Large intestine (tissue), 3 donors: ENCODE measurements around the gene MYBPC1. TPM values are rescaled to one million over a fixed set of nuclear protein-coding genes. Genes with fewer than 3 reads are reported as not detected.

Experiments used
- DNase-seq, 2 donors: peaks; one replicate each; pipeline versions ENCODE4 v3.0.0 to v3.0.0-alpha.2; 2013
- H3K27ac ChIP-seq: one replicate; pipeline ENCODE4 v1.5.1; 2013; ENCODE audit warnings: low read length
- H3K27me3 ChIP-seq: 2 replicates; pipeline ENCODE4 v1.6.1; 2013; ENCODE audit warnings: low read length; ENCODE audit not compliant: control insufficient read depth, insufficient read depth
- H3K36me3 ChIP-seq: 2 replicates; pipeline ENCODE4 v1.6.1; 2013; ENCODE audit warnings: low read length; ENCODE audit not compliant: control insufficient read depth, insufficient read depth
- H3K4me1 ChIP-seq: one replicate; pipeline ENCODE4 v1.6.1; 2013; ENCODE audit warnings: low read length; ENCODE audit not compliant: control insufficient read depth, insufficient read depth
- H3K4me3 ChIP-seq: one replicate; pipeline ENCODE4 v1.5.1; 2013; ENCODE audit warnings: low read length
- H3K9me3 ChIP-seq: one replicate; pipeline ENCODE4 v1.6.1; 2013; ENCODE audit warnings: mild to moderate bottlenecking, low read depth, low read length, moderate library complexity; ENCODE audit not compliant: control insufficient read depth
- WGBS: methylation state at CpG from one replicate; pipeline ENCODE4 v1.1.5; 2013; ENCODE audit warnings: low lambda C conversion rate; ENCODE audit not compliant: insufficient coverage; 5-methylcytosine and 5-hydroxymethylcytosine counted together
- polyA plus RNA-seq: library from polyadenylated mRNA; unstranded; fragments of 120-200 nt; gene quantifications from one replicate; pipeline ENCODE4 v1.2.1, GENCODE V29; 2013

MYBPC1 gene
- polyA plus RNA-seq, 1 donor: 4.0 TPM

DNA sequence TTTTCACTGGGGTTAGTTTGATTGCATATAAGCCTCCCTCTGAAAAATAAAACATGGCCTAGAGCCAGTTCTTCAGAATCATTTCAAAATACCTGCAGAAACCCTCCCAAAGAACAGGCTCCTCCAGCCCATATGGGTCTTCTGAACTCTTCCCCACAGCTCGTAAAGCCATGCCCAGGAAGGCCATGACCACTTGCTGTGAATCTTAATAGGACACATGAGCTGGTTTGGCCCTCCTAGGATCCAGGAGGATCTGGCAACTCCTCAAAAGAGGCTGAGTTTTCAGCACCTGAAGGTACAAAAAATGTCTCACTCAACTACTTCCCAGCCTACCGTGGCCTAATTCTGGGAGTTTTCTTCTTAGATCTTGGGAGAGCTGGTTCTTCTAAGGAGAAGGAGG is 2.4 kb downstream of the MYBPC1 start:
- Histone ChIP-seq H3K27me3 (no peaks in the 10 kb centered on the region), H3K27ac (no peak overlapping the region), H3K36me3 (no peaks in the 10 kb centered on the region), H3K4me1 (peaks cover 17% of the 10 kb centered on the region), H3K4me3 (no peak overlapping the region), H3K9me3 (no peaks in the 10 kb centered on the region)
- WGBS: 100% methylated on average over 1 of the region's 2 CpGs
- DNase-seq: no peak

- Histone ChIP-seq H3K4me1 (peaks cover 17% of the 10 kb centered on the region), H3K9me3 (no peaks in the 10 kb centered on the region), H3K27ac (no peak overlapping the region), H3K27me3 (no peaks in the 10 kb centered on the region), H3K36me3 (no peaks in the 10 kb centered on the region), H3K4me3 (no peak overlapping the region)
- 100% methylated on average over 1 of the region's 3 CpGs for WGBS
- no peak for DNase-seq
These were observed 3.7 kb downstream of the MYBPC1 start for GRCh38 chr12:101598483-101598882.

DNA sequence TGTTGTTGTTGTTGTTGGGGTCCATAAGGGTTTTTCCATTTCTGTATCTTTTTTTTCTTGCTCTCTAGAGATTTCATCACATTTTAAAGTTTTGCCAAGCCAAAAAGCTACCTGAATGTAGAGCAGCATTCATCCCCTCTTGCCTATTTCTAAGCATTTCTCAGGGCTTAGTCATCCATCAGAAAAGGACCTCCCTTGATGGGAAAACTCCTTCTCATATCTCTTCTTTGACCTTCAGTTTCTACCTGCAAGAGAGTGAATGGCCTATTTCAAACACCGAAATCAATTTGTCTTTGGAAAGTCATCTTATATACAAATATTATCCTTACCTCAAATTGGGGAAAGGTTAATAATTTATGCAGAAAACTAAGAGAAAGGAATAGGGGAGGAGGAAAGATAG is 4.5 kb downstream of the MYBPC1 start:
- no peak for DNase-seq
- Histone ChIP-seq H3K27me3 (no peaks in the 10 kb centered on the region), H3K27ac (peak overlapping the region; percentile 57), H3K9me3 (no peaks in the 10 kb centered on the region), H3K36me3 (no peaks in the 10 kb centered on the region), H3K4me1 (peaks cover 23% of the 10 kb centered on the region), H3K4me3 (no peak overlapping the region)
- no CpG with 5 or more reads among the region's 1 CpG for WGBS

GRCh38 chr12:101599771-101600484 is 5.2 kb downstream of the MYBPC1 start:
- H3K27ac ChIP-seq: peak overlapping the region; percentile 57

GRCh38 chr12:101604132-101604531 is 9.4 kb downstream of the MYBPC1 start:
- Histone ChIP-seq H3K36me3 (no peaks in the 10 kb centered on the region), H3K9me3 (no peaks in the 10 kb centered on the region), H3K27ac (peak overlapping the region; percentile 75), H3K4me3 (no peak overlapping the region), H3K4me1 (peaks cover 54% of the 10 kb centered on the region), H3K27me3 (no peaks in the 10 kb centered on the region)
- WGBS: 50% methylated on average over 1 of the region's 1 CpG
- DNase-seq: peak; percentile 53 to 89

More at GRCh38 chr12:101599771-101600484, 5.2 kb downstream of the MYBPC1 start:
- Histone ChIP-seq H3K27me3 (no peaks in the 10 kb centered on the region), H3K9me3 (no peaks in the 10 kb centered on the region), H3K36me3 (no peaks in the 10 kb centered on the region), H3K4me3 (no peak overlapping the region), H3K4me1 (peaks cover 30% of the 10 kb centered on the region)
- 80% methylated on average over 1 of the region's 5 CpGs for WGBS
- DNase-seq: peak; percentile 40 to 71

GRCh38 chr12:101607894-101608293 is 13.1 kb downstream of the MYBPC1 start:
- Histone ChIP-seq H3K27me3 (no peaks in the 10 kb centered on the region), H3K4me1 (peaks cover 46% of the 10 kb centered on the region), H3K27ac (peak overlapping the region; percentile 77), H3K4me3 (no peak overlapping the region), H3K9me3 (no peaks in the 10 kb centered on the region), H3K36me3 (no peaks in the 10 kb centered on the region)
- DNase-seq: no peak
- WGBS: no CpG with 5 or more reads among the region's 2 CpGs

DNA sequence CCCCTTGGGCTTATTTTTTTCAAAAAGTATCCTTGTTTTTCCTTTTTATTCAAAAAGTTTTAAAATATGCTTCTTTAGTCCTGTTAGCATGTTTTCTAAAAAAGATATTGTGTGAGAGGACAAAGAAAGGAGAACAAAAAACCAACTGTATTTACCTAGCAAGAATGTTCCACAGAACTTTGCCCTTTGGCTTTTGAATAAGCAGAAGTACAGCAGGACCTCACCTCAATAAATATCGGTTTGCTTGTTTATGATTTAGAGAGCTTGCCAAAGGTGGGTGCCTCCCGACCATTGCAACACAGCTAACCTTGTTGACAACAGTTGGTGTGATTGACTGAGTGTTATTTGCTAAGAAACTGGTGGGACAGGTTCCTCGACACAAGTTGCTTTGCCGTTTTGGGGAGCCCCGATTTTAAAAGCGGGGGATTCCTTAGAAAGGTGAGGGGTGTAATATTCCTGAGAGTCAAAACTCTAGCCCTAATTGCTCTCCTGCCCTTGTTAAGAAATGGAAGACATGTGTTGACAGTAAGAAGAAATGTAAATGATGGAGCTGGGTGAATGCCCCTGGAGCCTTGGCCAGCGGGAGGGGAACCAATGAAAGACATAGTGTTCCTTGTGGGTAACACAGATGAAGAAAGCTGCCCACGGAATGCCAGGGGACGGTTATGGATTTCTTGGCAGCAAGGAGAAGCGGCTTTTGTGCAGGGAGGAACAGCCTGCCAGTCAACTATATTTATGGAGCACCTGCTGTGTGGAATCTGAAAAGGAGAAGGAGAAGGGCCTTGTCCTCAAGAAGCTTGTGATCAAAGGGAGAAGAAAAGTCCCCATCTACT is 13.7 kb downstream of the MYBPC1 start:
- no peak overlapping the region for H3K4me3 ChIP-seq
- peak; percentile 85 to 94 for DNase-seq
- peak overlapping the region; percentile 77 for H3K27ac ChIP-seq
- H3K36me3 ChIP-seq: no peaks in the 10 kb centered on the region
- H3K4me1 ChIP-seq: peaks cover 44% of the 10 kb centered on the region
- H3K9me3 ChIP-seq: no peaks in the 10 kb centered on the region
- no peaks in the 10 kb centered on the region for H3K27me3 ChIP-seq
- WGBS: no CpG with 5 or more reads among the region's 10 CpGs

- no peaks in the 10 kb centered on the region for H3K36me3 ChIP-seq
- H3K27me3 ChIP-seq: no peaks in the 10 kb centered on the region
- no peaks in the 10 kb centered on the region for H3K9me3 ChIP-seq
- no peak overlapping the region for H3K4me3 ChIP-seq
- H3K27ac ChIP-seq: peak overlapping the region; percentile 77
- no peak for DNase-seq
- WGBS: no CpG with 5 or more reads among the region's 4 CpGs
- peaks cover 39% of the 10 kb centered on the region for H3K4me1 ChIP-seq
These were observed 14.4 kb downstream of the MYBPC1 start for GRCh38 chr12:101609198-101609597.

GRCh38 chr12:101612160-101612916 is 17.6 kb downstream of the MYBPC1 start:
- H3K27ac ChIP-seq: no peak overlapping the region
- H3K4me1 ChIP-seq: peaks cover 30% of the 10 kb centered on the region
- H3K27me3 ChIP-seq: no peaks in the 10 kb centered on the region
- H3K9me3 ChIP-seq: no peaks in the 10 kb centered on the region
- no peak overlapping the region for H3K4me3 ChIP-seq
- no CpG with 5 or more reads among the region's 7 CpGs for WGBS
- H3K36me3 ChIP-seq: no peaks in the 10 kb centered on the region
- peak; percentile 48 to 76 for DNase-seq

- H3K4me3 ChIP-seq: no peak overlapping the region
- H3K27ac ChIP-seq: peak overlapping the region; percentile 75
- H3K36me3 ChIP-seq: no peaks in the 10 kb centered on the region
- peak; percentile 31 to 70 for DNase-seq
- H3K27me3 ChIP-seq: no peaks in the 10 kb centered on the region
- peaks cover 26% of the 10 kb centered on the region for H3K4me1 ChIP-seq
- no CpG with 5 or more reads among the region's 4 CpGs for WGBS
- no peaks in the 10 kb centered on the region for H3K9me3 ChIP-seq
These were observed 21.3 kb downstream of the MYBPC1 start for GRCh38 chr12:101616027-101616494.
